GM10266 (cell line): ENCODE data around the gene SDK1.

ENCODE experiments used
- DNase-seq: peaks from one replicate; pipeline ENCODE4 v3.0.0; 2012; ENCODE audit errors: extremely low spot score
- CTCF ChIP-seq: IDR thresholded peaks from 2 replicates; pipeline ENCODE4 v1.5.1; 2012; ENCODE audit warnings: mild to moderate bottlenecking, low read depth; ENCODE audit not compliant: control insufficient read depth, insufficient read depth; ENCODE audit errors: missing control alignments

SDK1 gene

GRCh38 chr7:3300651-3301448 is at the start of gene SDK1:
Gene SDK1 (plus strand): TSS chr7:3301252. CDS start chr7:3301587, 335 bp downstream.
- peak; percentile 91 for DNase-seq
- TF ChIP-seq CTCF = peak; percentile 90

GRCh38 chr7:3254718-3255117 is 46.3 kb upstream of the SDK1 start:
- no peak for DNase-seq
- no peak for TF ChIP-seq CTCF

GRCh38 chr7:3259711-3260400 is 41.2 kb upstream of the SDK1 start:
- TF ChIP-seq CTCF = no peak
- no peak for DNase-seq

- no peak for TF ChIP-seq CTCF
- DNase-seq = no peak
Observed at GRCh38 chr7:3260401-3260715, 40.7 kb upstream of the SDK1 start.

GRCh38 chr7:3264693-3265339 is 36.2 kb upstream of the SDK1 start:
- no peak for TF ChIP-seq CTCF
- DNase-seq = no peak

GRCh38 chr7:3265388-3265787 is 35.7 kb upstream of the SDK1 start:
- TF ChIP-seq CTCF = no peak
- DNase-seq = no peak

GRCh38 chr7:3266240-3266639 is 34.8 kb upstream of the SDK1 start:
- no peak for DNase-seq
- TF ChIP-seq CTCF = no peak
